Endodermal cell (in vitro differentiated cells): ENCODE measurements around the gene DCP2. TPM values are rescaled to one million over a fixed set of nuclear protein-coding genes. Genes with fewer than 3 reads are reported as not detected.

ENCODE experiments used
- DNase-seq: peaks from one replicate; pipeline ENCODE4 v3.0.0-alpha.2; 2017
- H3K27ac ChIP-seq: 2 replicates; pipeline ENCODE4 v1.5.1; 2013; ENCODE audit warnings: mild to moderate bottlenecking, low read depth, low read length, moderate library complexity
- H3K27me3 ChIP-seq: 2 replicates; pipeline ENCODE4 v1.6.1; 2013; ENCODE audit warnings: mild to moderate bottlenecking, low read length, moderate library complexity; ENCODE audit not compliant: insufficient read depth, control insufficient read depth, poor library complexity, severe bottlenecking
- H3K36me3 ChIP-seq: 2 replicates; pipeline ENCODE4 v1.7.0; 2013; ENCODE audit warnings: mild to moderate bottlenecking, low read length, moderate library complexity; ENCODE audit not compliant: control insufficient read depth, insufficient read depth
- H3K4me1 ChIP-seq: one replicate; pipeline ENCODE4 v1.7.0; 2013; ENCODE audit warnings: low read length; ENCODE audit not compliant: control insufficient read depth, insufficient read depth
- H3K4me3 ChIP-seq: 2 replicates; pipeline ENCODE4 v1.5.1; 2013; ENCODE audit warnings: mild to moderate bottlenecking, low read length, moderate library complexity
- H3K9ac ChIP-seq: 2 replicates; pipeline ENCODE4 v1.6.1; 2013; ENCODE audit warnings: mild to moderate bottlenecking, low read length, moderate library complexity; ENCODE audit not compliant: poor library complexity, severe bottlenecking; ENCODE audit errors: extremely low read depth
- H3K9me3 ChIP-seq: 2 replicates; pipeline ENCODE4 v1.6.1; 2013; ENCODE audit warnings: mild to moderate bottlenecking, low read length, moderate library complexity; ENCODE audit not compliant: control insufficient read depth
- H3K27ac Mint-ChIP-seq: 2 replicates; pipeline ENCODE4 v1.8.0; 2020; ENCODE audit warnings: mixed read lengths
- H3K27me3 Mint-ChIP-seq: 2 replicates; pipeline ENCODE4 v1.8.0; 2021; ENCODE audit warnings: mild to moderate bottlenecking, mixed read lengths; ENCODE audit not compliant: insufficient read depth
- H3K36me3 Mint-ChIP-seq: 2 replicates; pipeline ENCODE4 v1.8.0; 2020; ENCODE audit warnings: low read depth, mixed read lengths
- H3K4me1 Mint-ChIP-seq: 2 replicates; pipeline ENCODE4 v1.8.0; 2020; ENCODE audit warnings: mixed read lengths
- H3K4me3 Mint-ChIP-seq: 2 replicates; pipeline ENCODE4 v1.8.0; 2020; ENCODE audit warnings: mild to moderate bottlenecking, moderate library complexity, mixed read lengths
- H3K9me3 Mint-ChIP-seq: 2 replicates; pipeline ENCODE4 v1.8.0; 2020; ENCODE audit warnings: mild to moderate bottlenecking, mixed read lengths
- WGBS, 2 experiments: methylation state at CpG; one replicate each; pipeline versions ENCODE4 v1.1.5 to v1.1.7; 2013; ENCODE audit warnings: missing lambda C conversion rate in 2 of 2, mixed read lengths in 1 of 2; ENCODE audit not compliant: insufficient coverage in 1 of 2, insufficient read length in 1 of 2; 5-methylcytosine and 5-hydroxymethylcytosine counted together
- total RNA-seq, 2 donors: library from RNA; stranded (reverse); fragmentation: NEBNext Ultra II Directional in 1 of 2; extraction: Animal tissue kit (Norgen Biotek cat#: 25700) in 1 of 2; gene quantifications; 2 replicates in 1 of 2; 3 replicates in 1 of 2; pipeline ENCODE4 v1.2.1, GENCODE V29; 2021
- TF ChIP-seq, protein P1 (sequence below): fragments of 200-600 bp; sonication (generic); conservative IDR thresholded peaks from 2 replicates; pipeline ENCODE4 v1.5.0; 2021; ENCODE audit warnings: antibody characterized with exemption, mild to moderate bottlenecking

DCP2 gene
- total RNA-seq, 2 donors from 2014 or later = 152 to 154 TPM

DNA sequence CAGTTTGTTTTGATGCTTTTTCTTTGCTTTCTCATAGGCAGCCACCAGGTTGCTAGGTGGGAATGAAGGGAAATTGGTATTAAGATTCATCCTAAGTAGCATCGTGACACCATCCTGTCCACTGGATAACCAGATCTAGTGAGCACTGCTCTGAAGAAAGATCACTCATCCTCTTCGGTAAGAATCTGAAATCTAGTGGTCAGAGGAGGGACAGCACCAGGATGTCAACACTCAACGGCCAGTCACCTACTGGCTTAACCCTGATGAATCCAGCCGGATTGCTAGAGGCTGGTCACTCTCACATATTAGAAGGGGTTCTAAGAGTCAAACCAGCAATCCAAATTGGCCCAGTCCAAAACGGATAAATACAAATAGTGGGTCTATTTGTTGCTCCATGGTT, 50.8 kb downstream of the DCP2 start:
- 95 to 96% methylated on average over 4 to 5 of the region's 5 CpGs for WGBS, 2 experiments
- Histone ChIP-seq H3K4me1 (peaks cover 2% of the 10 kb centered on the region), H3K9me3 (no peaks in the 10 kb centered on the region), H3K36me3 (peaks cover 94% of the 10 kb centered on the region), H3K27ac (no peak overlapping the region), H3K27me3 (no peaks in the 10 kb centered on the region), H3K9ac (no peak overlapping the region), H3K4me3 (no peak overlapping the region)
- Mint-ChIP-seq H3K27me3 (no peaks in the 10 kb centered on the region), H3K9me3 (no peaks in the 10 kb centered on the region), H3K4me1 (peaks cover 5% of the 10 kb centered on the region), H3K4me3 (no peak overlapping the region), H3K27ac (peak overlapping the region; percentile 62), H3K36me3 (peaks cover 85% of the 10 kb centered on the region)
- no peak for DNase-seq
- TF ChIP-seq, protein P1, sequence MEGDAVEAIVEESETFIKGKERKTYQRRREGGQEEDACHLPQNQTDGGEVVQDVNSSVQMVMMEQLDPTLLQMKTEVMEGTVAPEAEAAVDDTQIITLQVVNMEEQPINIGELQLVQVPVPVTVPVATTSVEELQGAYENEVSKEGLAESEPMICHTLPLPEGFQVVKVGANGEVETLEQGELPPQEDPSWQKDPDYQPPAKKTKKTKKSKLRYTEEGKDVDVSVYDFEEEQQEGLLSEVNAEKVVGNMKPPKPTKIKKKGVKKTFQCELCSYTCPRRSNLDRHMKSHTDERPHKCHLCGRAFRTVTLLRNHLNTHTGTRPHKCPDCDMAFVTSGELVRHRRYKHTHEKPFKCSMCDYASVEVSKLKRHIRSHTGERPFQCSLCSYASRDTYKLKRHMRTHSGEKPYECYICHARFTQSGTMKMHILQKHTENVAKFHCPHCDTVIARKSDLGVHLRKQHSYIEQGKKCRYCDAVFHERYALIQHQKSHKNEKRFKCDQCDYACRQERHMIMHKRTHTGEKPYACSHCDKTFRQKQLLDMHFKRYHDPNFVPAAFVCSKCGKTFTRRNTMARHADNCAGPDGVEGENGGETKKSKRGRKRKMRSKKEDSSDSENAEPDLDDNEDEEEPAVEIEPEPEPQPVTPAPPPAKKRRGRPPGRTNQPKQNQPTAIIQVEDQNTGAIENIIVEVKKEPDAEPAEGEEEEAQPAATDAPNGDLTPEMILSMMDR = peak; percentile 49

GRCh38 chr5:113029614-113030013, 53.0 kb downstream of the DCP2 start:
- H3K9me3 Mint-ChIP-seq = no peaks in the 10 kb centered on the region
- no peak overlapping the region for H3K9ac ChIP-seq
- peaks cover 2% of the 10 kb centered on the region for H3K4me1 ChIP-seq
- H3K27me3 ChIP-seq = no peaks in the 10 kb centered on the region
- no peak overlapping the region for H3K4me3 Mint-ChIP-seq
- H3K27me3 Mint-ChIP-seq = no peaks in the 10 kb centered on the region
- no peaks in the 10 kb centered on the region for H3K9me3 ChIP-seq
- TF ChIP-seq, protein P1 = no peak
- peaks cover 10% of the 10 kb centered on the region for H3K4me1 Mint-ChIP-seq
- no peak overlapping the region for H3K27ac ChIP-seq
- DNase-seq = no peak
- 84 to 93% methylated on average over 5 to 6 of the region's 6 CpGs for WGBS, 2 experiments
- H3K27ac Mint-ChIP-seq = peak overlapping the region; percentile 38
- H3K4me3 ChIP-seq = no peak overlapping the region
- peaks cover 79% of the 10 kb centered on the region for H3K36me3 Mint-ChIP-seq
- H3K36me3 ChIP-seq = peaks cover 94% of the 10 kb centered on the region

DNA sequence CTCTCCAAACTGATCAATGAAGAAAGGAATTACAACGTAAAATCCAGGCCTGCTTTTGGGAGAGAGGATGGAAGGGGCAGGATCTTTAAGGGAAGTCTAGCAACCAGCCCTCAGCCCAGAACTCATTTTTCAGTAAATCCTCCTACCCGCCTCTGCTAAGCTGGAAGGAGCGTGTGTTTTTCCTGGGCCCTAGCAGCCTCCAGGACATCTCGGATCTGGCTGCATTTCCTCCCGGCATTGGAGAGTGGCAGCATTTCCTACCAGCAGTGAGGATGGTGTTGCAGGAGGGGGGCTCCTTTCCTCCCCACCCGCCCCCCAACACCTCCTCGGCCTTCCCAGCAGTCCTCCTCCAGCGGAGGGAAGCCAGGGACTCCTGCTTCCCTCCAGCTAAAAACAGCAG, 54.5 kb downstream of the DCP2 start:
- H3K4me3 ChIP-seq = no peak overlapping the region
- peaks cover 2% of the 10 kb centered on the region for H3K4me1 ChIP-seq
- DNase-seq = no peak
- peaks cover 96% of the 10 kb centered on the region for H3K36me3 ChIP-seq
- peak overlapping the region; percentile 32 for H3K27ac Mint-ChIP-seq
- H3K27me3 Mint-ChIP-seq = no peaks in the 10 kb centered on the region
- peaks cover 79% of the 10 kb centered on the region for H3K36me3 Mint-ChIP-seq
- TF ChIP-seq, protein P1 = no peak
- H3K4me1 Mint-ChIP-seq = peaks cover 21% of the 10 kb centered on the region
- 92% methylated on average over 8 of the region's 8 CpGs; no CpG with 5 or more reads in 1 of the 2 experiments for WGBS, 2 experiments
- H3K27ac ChIP-seq = peak overlapping the region; percentile 14
- H3K4me3 Mint-ChIP-seq = no peak overlapping the region
- no peaks in the 10 kb centered on the region for H3K9me3 ChIP-seq
- no peaks in the 10 kb centered on the region for H3K27me3 ChIP-seq
- H3K9me3 Mint-ChIP-seq = no peaks in the 10 kb centered on the region
- H3K9ac ChIP-seq = no peak overlapping the region
